ENCODE data around the gene CACNB4. TPM values are rescaled to one million over a fixed set of nuclear protein-coding genes. Genes with fewer than 3 reads are reported as not detected.

The CACNB4 gene
- total and polyA plus RNA-seq, 9 of the 15 experiments (the other 6 are each of a cell fraction or from before 2014, with no cell fraction given): 0.01 to 0.20 (median 0.04) TPM; not detected in 1

- TF ChIP-seq ZBTB9 (CRISPR knock-in tag; IDR thresholded peaks at IDR 0.05) (no peak), ZZZ3 (IDR thresholded peaks at IDR 0.05) (no peak), ETV6 (IDR thresholded peaks at IDR 0.05; ENCODE audit: borderline replicate concordance in 1 of 2, low read depth in 2 of 2, low read length in 1 of 2) (no peak), ETV6 (CRISPR knock-in tag; IDR thresholded peaks at IDR 0.05; ENCODE audit: borderline replicate concordance) (no peak), ARID3A (IDR thresholded peaks at IDR 0.05; ENCODE audit: borderline replicate concordance, low read depth, low read length) (no peak), CUX1 (CRISPR knock-in tag; IDR thresholded peaks at IDR 0.05) (no peak), CREBBP (IDR thresholded peaks at IDR 0.05; ENCODE audit: low read depth, low read length) (no peak), E2F5 (CRISPR knock-in tag; IDR thresholded peaks at IDR 0.05) (no peak), REST (IDR thresholded peaks at IDR 0.05; ENCODE audit: borderline replicate concordance) (no peak), REST (CRISPR knock-in tag; IDR thresholded peaks at IDR 0.05; ENCODE audit: low read depth) (no peak)
These were observed 44.3 kb downstream of the CACNB4 start (continued) for GRCh38 chr2:152054593-152054992.

Measured in K562 (cell line).